ENCODE data around the gene SH3BP1. TPM values are rescaled to one million over a fixed set of nuclear protein-coding genes. Genes with fewer than 3 reads are reported as not detected.
A peak's percentile ranks its signal among the peaks of the same experiment; 100 is the strongest.

SH3BP1 gene
- total and polyA plus RNA-seq, 2 of the 13 experiments (the other 11 are each of a cell fraction or from before 2014, with no cell fraction given) = 8.4 to 18.5 TPM

GRCh38 chr22:37659066-37659896, 19.8 kb downstream of the SH3BP1 start (continued):
- TF ChIP-seq TRIM22 (IDR thresholded peaks at IDR 0.05) (no peak), RBM39 (IDR thresholded peaks at IDR 0.05; ENCODE audit: low read depth, low read length, poor library complexity, severe bottlenecking) (peak; percentile 37), ZNF441 (CRISPR knock-in tag; IDR thresholded peaks at IDR 0.05; ENCODE audit: borderline replicate concordance) (0 out of 2 replicates have a peak, but pooled peaks have one; percentile 34), TBX2 (CRISPR knock-in tag; IDR thresholded peaks at IDR 0.05; ENCODE audit: borderline replicate concordance) (peak; percentile 89), USF2 (IDR thresholded peaks at IDR 0.05; ENCODE audit: low read depth, low read length) (no peak), USF2 (CRISPR knock-in tag; IDR thresholded peaks at IDR 0.05; ENCODE audit: borderline replicate concordance) (no peak), MTERF4 (CRISPR knock-in tag; IDR thresholded peaks at IDR 0.05) (peak; percentile 71; the same call in 1 of the 2 replicates), ZNF598 (CRISPR knock-in tag; IDR thresholded peaks at IDR 0.05; ENCODE audit: borderline replicate concordance) (peak; percentile 60; the same call in 1 of the 2 replicates), RXRA (CRISPR knock-in tag; IDR thresholded peaks at IDR 0.05) (peak; percentile 75; the same call in 1 of the 2 replicates), SRSF9 (IDR thresholded peaks at IDR 0.05; ENCODE audit: borderline replicate concordance, insufficient read depth, low read depth, low read length, poor library complexity, severe bottlenecking) (no peak), ZGPAT (CRISPR knock-in tag; IDR thresholded peaks at IDR 0.05) (peak; percentile 39; the same call in 1 of the 2 replicates), AFF4 (CRISPR knock-in tag; IDR thresholded peaks at IDR 0.05) (no peak), IKZF5 (CRISPR knock-in tag; IDR thresholded peaks at IDR 0.05) (0 out of 2 replicates have a peak, but pooled peaks have one; percentile 72)

Data from HepG2 (cell line).